NT2/D1 (cell line): ENCODE results near the gene CAB39L.

Experiments
- SUZ12 ChIP-seq: IDR thresholded peaks from 2 replicates; pipeline ENCODE4 v1.6.1; 2011; ENCODE audit not compliant: insufficient read length, insufficient read depth; ENCODE audit errors: extremely low read depth
- YY1 ChIP-seq: IDR thresholded peaks from 2 replicates; pipeline ENCODE4 v1.6.1; 2011; ENCODE audit not compliant: insufficient read length, insufficient read depth
- ZNF274 ChIP-seq: IDR thresholded peaks from 2 replicates; pipeline ENCODE4 v1.6.1; 2011; ENCODE audit warnings: mild to moderate bottlenecking, low read depth, low read length

DNA sequence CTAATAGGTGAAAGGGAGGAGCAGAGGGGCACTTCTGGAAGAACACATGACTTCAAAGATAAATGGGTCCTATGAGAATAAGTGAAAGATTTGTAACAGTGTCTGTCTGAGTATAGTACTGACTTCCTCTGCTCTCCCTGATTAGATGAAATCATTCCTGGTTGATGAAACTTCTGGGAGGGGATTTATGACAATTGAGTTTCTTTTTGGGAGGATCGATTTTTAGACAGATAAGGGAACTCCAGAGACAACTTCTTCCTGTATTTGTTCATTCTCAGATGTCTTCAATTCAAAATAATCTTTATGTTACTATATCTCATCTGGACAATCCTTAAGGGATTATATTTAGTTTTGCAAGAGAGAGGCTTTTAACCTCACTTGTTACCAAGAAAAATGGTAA is 20.2 kb upstream of the CAB39L start:
- TF ChIP-seq ZNF274 (no peak), SUZ12 (no peak), YY1 (no peak)
